Measurements from ENCODE around the gene CACNA2D2. TPM values are rescaled to one million over a fixed set of nuclear protein-coding genes. Genes with fewer than 3 reads are reported as not detected.

Gene CACNA2D2
- total and polyA plus RNA-seq, 7 donors, result 0.49 to 1.7 (median 1.1) TPM; not detected in 1

GRCh38 chr3:50425911-50426310 is 77.5 kb downstream of the CACNA2D2 start:
- TF ChIP-seq POLR2AphosphoS5 (IDR thresholded peaks at IDR 0.05) (no peak), CTCF (IDR thresholded peaks at IDR 0.05) (no peak)
- H3K4me1 ChIP-seq, result no peaks in the 10 kb centered on the region
- DNase-seq, result no peak
- H3K4me3 ChIP-seq, result no peak overlapping the region
- 24 to 63% methylated on average over 5 of the region's 5 CpGs for WGBS, 2 donors
- no peaks in the 10 kb centered on the region for H3K27me3 ChIP-seq
- intact Hi-C loops (cut with DNase I), result no loop called here
- H3K27ac ChIP-seq, result no peak overlapping the region
- no peaks in the 10 kb centered on the region for H3K9me3 ChIP-seq
- H3K36me3 ChIP-seq, result no peaks in the 10 kb centered on the region

- H3K27me3 ChIP-seq, result no peaks in the 10 kb centered on the region
- intact Hi-C loops (cut with DNase I), result no loop called here
- H3K27ac ChIP-seq, result no peak overlapping the region
- 19 to 68% methylated on average over 7 of the region's 7 CpGs for WGBS, 2 donors
- no peaks in the 10 kb centered on the region for H3K36me3 ChIP-seq
- DNase-seq, result no peak
- no peaks in the 10 kb centered on the region for H3K9me3 ChIP-seq
- no peak overlapping the region for H3K4me3 ChIP-seq
- TF ChIP-seq POLR2AphosphoS5 (IDR thresholded peaks at IDR 0.05) (no peak), CTCF (IDR thresholded peaks at IDR 0.05) (no peak), POLR2A (IDR thresholded peaks at IDR 0.05) (no peak), EP300 (IDR thresholded peaks at IDR 0.05) (no peak)
- no peaks in the 10 kb centered on the region for H3K4me1 ChIP-seq
These were observed 79.9 kb downstream of the CACNA2D2 start for GRCh38 chr3:50423543-50423942.

GRCh38 chr3:50422153-50422552 is 81.3 kb downstream of the CACNA2D2 start:
- no peaks in the 10 kb centered on the region for H3K27me3 ChIP-seq
- no peaks in the 10 kb centered on the region for H3K9me3 ChIP-seq
- no peaks in the 10 kb centered on the region for H3K36me3 ChIP-seq
- TF ChIP-seq POLR2AphosphoS5 (IDR thresholded peaks at IDR 0.05), result no peak
- TF ChIP-seq EP300 (IDR thresholded peaks at IDR 0.05), result no peak
- no peak for TF ChIP-seq CTCF (IDR thresholded peaks at IDR 0.05)
- no peak for TF ChIP-seq POLR2A (IDR thresholded peaks at IDR 0.05)
- DNase-seq, result no peak
- no peak overlapping the region for H3K4me3 ChIP-seq
- no peaks in the 10 kb centered on the region for H3K4me1 ChIP-seq
- 88 to 93% methylated on average over 1 of the region's 1 CpG for WGBS, 2 donors
- no peak overlapping the region for H3K27ac ChIP-seq
- intact Hi-C loops (cut with DNase I), result no loop called here

- TF ChIP-seq CTCF (IDR thresholded peaks at IDR 0.05) (no peak), POLR2A (IDR thresholded peaks at IDR 0.05) (no peak), POLR2AphosphoS5 (IDR thresholded peaks at IDR 0.05) (no peak)
- H3K36me3 ChIP-seq, result no peaks in the 10 kb centered on the region
- DNase-seq, result no peak
- no peaks in the 10 kb centered on the region for H3K4me1 ChIP-seq
- no peak overlapping the region for H3K27ac ChIP-seq
- intact Hi-C loops (cut with DNase I), result no loop called here
- H3K4me3 ChIP-seq, result no peak overlapping the region
- no peaks in the 10 kb centered on the region for H3K27me3 ChIP-seq
- no peaks in the 10 kb centered on the region for H3K9me3 ChIP-seq
- WGBS, 2 donors, result 91 to 92% methylated on average over 18 of the region's 18 CpGs
These were observed 83.7 kb downstream of the CACNA2D2 start for GRCh38 chr3:50419595-50420370.

- Histone ChIP-seq H3K9me3 (no peaks in the 10 kb centered on the region), H3K36me3 (no peaks in the 10 kb centered on the region), H3K27me3 (no peaks in the 10 kb centered on the region), H3K4me3 (no peak overlapping the region), H3K4me1 (no peaks in the 10 kb centered on the region), H3K27ac (no peak overlapping the region)
- no peak for DNase-seq
- WGBS, 2 donors, result 88 to 94% methylated on average over 4 of the region's 4 CpGs
- no peak for TF ChIP-seq POLR2AphosphoS5 (IDR thresholded peaks at IDR 0.05)
- no peak for TF ChIP-seq EP300 (IDR thresholded peaks at IDR 0.05)
- no peak for TF ChIP-seq CTCF (IDR thresholded peaks at IDR 0.05)
- TF ChIP-seq POLR2A (IDR thresholded peaks at IDR 0.05), result no peak
- intact Hi-C loops (cut with DNase I), result no loop called here
These were observed 84.6 kb downstream of the CACNA2D2 start for GRCh38 chr3:50418850-50419249.
